ENCODE data around the gene RGS11. TPM values are rescaled to one million over a fixed set of nuclear protein-coding genes. Genes with fewer than 3 reads are reported as not detected.

The RGS11 gene
- polyA plus RNA-seq, 1 donor (not counting 4 experiments of a cell fraction or from before 2014, with no cell fraction given), result not detected

- H3K79me2 ChIP-seq (ENCODE audit: control insufficient read depth, insufficient read depth, low read length), result no peaks in the 10 kb centered on the region
Measured at GRCh38 chr16:280552-280951, 4.8 kb upstream of the RGS11 start, which contains the start of gene ARHGDIG. Gene ARHGDIG, plus strand, starts transcription at chr16:280591. Its CDS starts 90 bp downstream, at chr16:280681.

DNA sequence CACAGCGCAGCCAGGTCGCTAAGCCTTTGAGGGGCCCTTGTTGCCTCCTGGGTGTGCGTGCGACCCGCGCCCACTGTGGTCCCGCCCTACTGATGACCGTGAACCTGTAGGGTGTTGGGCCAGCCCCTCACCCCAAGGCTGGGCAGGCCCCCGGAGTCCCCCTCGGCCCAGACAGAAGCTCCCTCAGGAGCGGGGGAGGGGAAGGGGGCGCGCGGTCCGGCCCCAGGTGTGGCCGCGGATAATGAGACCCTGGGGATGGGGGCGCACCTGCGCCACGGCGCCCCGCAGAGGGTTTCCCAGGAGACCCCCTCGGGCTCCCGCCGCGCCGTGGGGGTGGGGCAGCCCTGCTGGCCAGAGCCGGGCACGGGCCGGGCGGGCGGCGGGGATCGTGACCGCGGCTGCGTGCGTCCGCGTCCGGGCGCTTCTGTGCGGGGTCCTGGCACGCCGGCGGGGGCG lies 4.3 kb upstream of the RGS11 start:
- Histone ChIP-seq H3K79me2 (ENCODE audit: control insufficient read depth, insufficient read depth, low read length) (no peaks in the 10 kb centered on the region), H3K9ac (ENCODE audit: control insufficient read depth, extremely low read depth, insufficient read depth, low read length) (no peak overlapping the region), H4K20me1 (ENCODE audit: control insufficient read depth, extremely low read depth, insufficient read depth, low read length) (no peaks in the 10 kb centered on the region), H3K9me1 (ENCODE audit: control insufficient read depth, extremely low read depth, insufficient read depth, low read length) (no peaks in the 10 kb centered on the region), H2AFZ (ENCODE audit: control insufficient read depth, low read length) (no peak overlapping the region), H3K9me3 (ENCODE audit: control insufficient read depth, low read depth, low read length) (no peaks in the 10 kb centered on the region), H3K4me1 (ENCODE audit: control insufficient read depth, extremely low read depth, insufficient read depth, low read length) (no peaks in the 10 kb centered on the region), H3K27me3 (ENCODE audit: control insufficient read depth, extremely low read depth, insufficient read depth, low read length) (peaks cover 60% of the 10 kb centered on the region), H3K4me2 (ENCODE audit: control insufficient read depth, extremely low read depth, insufficient read depth, low read depth, low read length) (no peak overlapping the region), H3K36me3 (ENCODE audit: control insufficient read depth in 2 of 2, extremely low read depth in 1 of 2, insufficient read depth in 2 of 2, low read length in 2 of 2) (no peaks in the 10 kb centered on the region), H3K27ac (ENCODE audit: control insufficient read depth, insufficient read depth, low read length) (no peak overlapping the region), H3K4me3 (ENCODE audit: control insufficient read depth in 2 of 3, extremely low read depth in 1 of 3, insufficient read depth in 2 of 3, low read depth in 1 of 3, low read length in 3 of 3) (no peak overlapping the region)
- TF ChIP-seq EZH2 (IDR thresholded peaks at IDR 0.05; ENCODE audit: low read length) (peak; percentile 42), CTCF (optimal IDR thresholded peaks at IDR 0.05 in 1 of 3, IDR thresholded peaks at IDR 0.05 in 1 of 3, conservative IDR thresholded peaks at IDR 0.05 in 1 of 3; ENCODE audit: extremely low read depth in 1 of 3, insufficient read depth in 2 of 3, low read length in 3 of 3) (no peak)
- DNase-seq (ENCODE audit: low read depth, low spot score), result no peak
- no peak for FAIRE-seq
- dilution Hi-C loops (cut with MboI; ENCODE audit: extremely low pct_ligation_motif_present, low sequenced_read_pairs), result no loop called here

More at GRCh38 chr16:280552-280951, 4.8 kb upstream of the RGS11 start, which contains the start of gene ARHGDIG:
- no peak within 1 kb of the TSS for H3K27ac ChIP-seq (ENCODE audit: control insufficient read depth, insufficient read depth, low read length)
- H3K4me1 ChIP-seq (ENCODE audit: control insufficient read depth, extremely low read depth, insufficient read depth, low read length), result no peaks in the 10 kb centered on the region
- H2AFZ ChIP-seq (ENCODE audit: control insufficient read depth, low read length), result no peak within 1 kb of the TSS
- H3K9me3 ChIP-seq (ENCODE audit: control insufficient read depth, low read depth, low read length), result no peaks in the 10 kb centered on the region
- FAIRE-seq (no peak), DNase-seq (ENCODE audit: low read depth, low spot score) (no peak)
- H3K9ac ChIP-seq (ENCODE audit: control insufficient read depth, extremely low read depth, insufficient read depth, low read length), result no peak within 1 kb of the TSS
- no peaks in the 10 kb centered on the region for H3K9me1 ChIP-seq (ENCODE audit: control insufficient read depth, extremely low read depth, insufficient read depth, low read length)
- H3K36me3 ChIP-seq (ENCODE audit: control insufficient read depth in 2 of 2, extremely low read depth in 1 of 2, insufficient read depth in 2 of 2, low read length in 2 of 2), result no peaks in the 10 kb centered on the region
- H3K4me3 ChIP-seq (ENCODE audit: control insufficient read depth in 2 of 3, extremely low read depth in 1 of 3, insufficient read depth in 2 of 3, low read depth in 1 of 3, low read length in 3 of 3), result no peak within 1 kb of the TSS
- H4K20me1 ChIP-seq (ENCODE audit: control insufficient read depth, extremely low read depth, insufficient read depth, low read length), result no peaks in the 10 kb centered on the region
- dilution Hi-C loops (cut with MboI; ENCODE audit: extremely low pct_ligation_motif_present, low sequenced_read_pairs), result no loop called here
- no peak within 1 kb of the TSS for H3K4me2 ChIP-seq (ENCODE audit: control insufficient read depth, extremely low read depth, insufficient read depth, low read depth, low read length)
- TF ChIP-seq EZH2 (IDR thresholded peaks at IDR 0.05; ENCODE audit: low read length), result no peak
- no peak for TF ChIP-seq CTCF (optimal IDR thresholded peaks at IDR 0.05 in 1 of 3, IDR thresholded peaks at IDR 0.05 in 1 of 3, conservative IDR thresholded peaks at IDR 0.05 in 1 of 3; ENCODE audit: extremely low read depth in 1 of 3, insufficient read depth in 2 of 3, low read length in 3 of 3)
- H3K27me3 ChIP-seq (ENCODE audit: control insufficient read depth, extremely low read depth, insufficient read depth, low read length), result peaks cover 56% of the 10 kb centered on the region
